Keratinocyte (primary cell): ENCODE data around the gene NGDN. TPM values are rescaled to one million over a fixed set of nuclear protein-coding genes. Genes with fewer than 3 reads are reported as not detected.

Experiments used
- DNase-seq: peaks from one replicate; pipeline ENCODE4 v3.0.0-alpha.2; 2011; ENCODE audit warnings: low read depth, missing footprints, low spot score
- FAIRE-seq: peaks from 2 replicates; lab custom pipeline; 2011; peaks lifted over from hg19 to GRCh38; lab: Jason Lieb, UNC
- H2AFZ ChIP-seq: 2 replicates; pipeline ENCODE4 v1.6.0; 2012; ENCODE audit warnings: low read length, control low read depth, inconsistent platforms; ENCODE audit not compliant: control insufficient read depth
- H3K27ac ChIP-seq: 2 replicates; pipeline ENCODE4 v1.5.1; 2011; ENCODE audit warnings: low read length; ENCODE audit not compliant: control insufficient read depth, insufficient read depth
- H3K27me3 ChIP-seq: 3 replicates; pipeline ENCODE4 v1.6.0; 2011; ENCODE audit warnings: low read length; ENCODE audit not compliant: control insufficient read depth, insufficient read depth; ENCODE audit errors: extremely low read depth
- H3K36me3 ChIP-seq, 2 experiments: 2 replicates in 1 of 2; 3 replicates in 1 of 2; pipeline ENCODE4 v1.5.1; 2011; ENCODE audit warnings: low read length in 2 of 2, mild to moderate bottlenecking in 1 of 2; ENCODE audit not compliant: control insufficient read depth in 2 of 2, insufficient read depth in 2 of 2; ENCODE audit errors: extremely low read depth in 1 of 2
- H3K4me1 ChIP-seq: 3 replicates; pipeline ENCODE4 v1.5.1; 2011; ENCODE audit warnings: low read length; ENCODE audit not compliant: control insufficient read depth, insufficient read depth; ENCODE audit errors: extremely low read depth
- H3K4me2 ChIP-seq: 3 replicates; pipeline ENCODE4 v1.6.0; 2011; ENCODE audit warnings: low read depth, low read length; ENCODE audit not compliant: control insufficient read depth, insufficient read depth; ENCODE audit errors: extremely low read depth
- H3K4me3 ChIP-seq, 3 experiments: fragments of 200-600 bp in 1 of 3; sonication (generic) in 1 of 3; 2 replicates in 2 of 3; 3 replicates in 1 of 3; pipeline ENCODE4 v1.5.1; 2011 to 2016; ENCODE audit warnings: low read length in 3 of 3, mild to moderate bottlenecking in 3 of 3, control low read depth in 2 of 3, inconsistent platforms in 1 of 3, low read depth in 1 of 3, mixed read lengths in 1 of 3, mixed run types in 1 of 3, moderate library complexity in 1 of 3; ENCODE audit not compliant: control insufficient read depth in 2 of 3, insufficient read depth in 2 of 3; ENCODE audit errors: extremely low read depth in 1 of 3
- H3K79me2 ChIP-seq: 2 replicates; pipeline ENCODE4 v1.6.0; 2012; ENCODE audit warnings: low read length; ENCODE audit not compliant: control insufficient read depth, insufficient read depth
- H3K9ac ChIP-seq: 3 replicates; pipeline ENCODE4 v1.6.0; 2011; ENCODE audit warnings: low read length; ENCODE audit not compliant: control insufficient read depth, insufficient read depth; ENCODE audit errors: extremely low read depth
- H3K9me1 ChIP-seq: 3 replicates; pipeline ENCODE4 v1.6.0; 2011; ENCODE audit warnings: low read length; ENCODE audit not compliant: control insufficient read depth, insufficient read depth; ENCODE audit errors: extremely low read depth
- H3K9me3 ChIP-seq: 2 replicates; pipeline ENCODE4 v1.5.1; 2012; ENCODE audit warnings: low read depth, low read length; ENCODE audit not compliant: control insufficient read depth
- H4K20me1 ChIP-seq: 3 replicates; pipeline ENCODE4 v1.6.0; 2011; ENCODE audit warnings: low read length; ENCODE audit not compliant: control insufficient read depth, insufficient read depth; ENCODE audit errors: extremely low read depth
- EZH2 ChIP-seq: IDR thresholded peaks from one replicate; pipeline ENCODE4 v1.6.1; 2012; ENCODE audit warnings: inconsistent platforms, mild to moderate bottlenecking, low read length, moderate library complexity
- dilution Hi-C: fragments of 300-500 bp; cut with MboI; formaldehyde crosslinking; loops from one replicate; pipeline ENCODE4 v1.7.0; 2020; ENCODE audit warnings: low sequenced_read_pairs; ENCODE audit not compliant: extremely low pct_ligation_motif_present
- polyA plus RNA-seq, 5 experiments: library from polyadenylated mRNA; depleted of rRNA in 3 of 5; stranded (reverse) in 3 of 5; stranded (forward) in 1 of 5; unstranded in 1 of 5; fragments of >200 nt; gene quantifications; 1 replicate in 1 of 5; 2 replicates in 3 of 5; 3 replicates in 1 of 5; pipeline versions ENCODE4 v1.2.1 to v1.2.3, GENCODE V29; 2011 to 2012; ENCODE audit warnings: missing spikeins in 2 of 5, low read depth in 1 of 5, low replicate concordance in 1 of 5
- TF ChIP-seq, protein P1 (sequence below), 3 experiments: IDR thresholded peaks in 1 of 3; conservative IDR thresholded peaks in 1 of 3; optimal IDR thresholded peaks in 1 of 3; 2 replicates in 2 of 3; 3 replicates in 1 of 3; pipeline versions ENCODE3 to v1.5.1; 2011; ENCODE audit warnings: low read length in 3 of 3, mild to moderate bottlenecking in 3 of 3, moderate library complexity in 2 of 3, control low read depth in 1 of 3, inconsistent platforms in 1 of 3; ENCODE audit not compliant: insufficient read depth in 2 of 3; ENCODE audit errors: extremely low read depth in 1 of 3

NGDN gene
- polyA plus RNA-seq, 1 donor (not counting 4 experiments of a cell fraction or from before 2014, with no cell fraction given): 58.7 TPM

DNA sequence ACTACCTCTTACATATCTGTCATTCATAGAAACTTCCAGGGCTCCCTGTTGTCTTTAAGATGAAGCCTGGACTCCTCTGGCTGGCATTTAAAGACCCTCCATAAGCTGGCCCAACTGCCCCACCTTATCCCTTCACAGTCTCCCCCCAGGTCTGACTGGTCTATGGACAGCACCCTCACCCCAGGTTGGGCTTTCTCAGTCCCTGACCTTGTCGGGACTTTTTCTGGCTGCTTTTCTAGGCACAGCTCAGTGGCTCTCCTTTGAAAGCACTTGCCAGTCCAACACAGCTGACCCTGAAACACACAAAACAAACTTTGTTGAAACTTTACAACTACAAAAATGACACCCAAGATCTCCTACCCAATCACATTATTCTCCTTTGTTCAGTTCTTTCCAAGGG, 20.2 kb upstream of the NGDN start:
- H3K4me1 ChIP-seq: peaks cover 10% of the 10 kb centered on the region

DNA sequence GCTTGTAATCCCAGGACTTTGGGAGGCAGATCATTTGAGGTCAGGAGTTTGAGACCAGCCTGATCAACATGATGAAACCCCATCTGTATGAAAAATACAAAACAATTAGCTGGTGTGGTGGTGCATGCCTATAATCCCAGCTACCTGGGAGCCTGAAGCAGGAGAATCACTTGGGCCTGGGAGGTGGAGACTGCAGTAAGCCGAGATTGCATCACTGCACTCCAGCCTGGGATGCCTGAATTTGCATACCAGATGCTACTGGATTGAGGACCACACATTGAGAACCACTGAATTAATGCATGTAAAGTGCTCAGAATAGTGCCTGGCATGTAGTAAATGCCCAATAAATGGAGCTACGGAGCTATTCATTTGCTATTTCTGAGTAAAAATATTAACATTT, 19.1 kb upstream of the NGDN start:
- H3K4me2 ChIP-seq: no peak overlapping the region
- H3K4me3 ChIP-seq: no peak overlapping the region
- no peak overlapping the region for H3K27ac ChIP-seq
- H4K20me1 ChIP-seq: no peaks in the 10 kb centered on the region
- DNase-seq (no peak), FAIRE-seq (no peak)
- H3K27me3 ChIP-seq: no peaks in the 10 kb centered on the region
- no peaks in the 10 kb centered on the region for H3K36me3 ChIP-seq
- no peaks in the 10 kb centered on the region for H3K9me3 ChIP-seq
- peaks cover 17% of the 10 kb centered on the region for H3K4me1 ChIP-seq
- no peak overlapping the region for H2AFZ ChIP-seq
- TF ChIP-seq, protein P1, sequence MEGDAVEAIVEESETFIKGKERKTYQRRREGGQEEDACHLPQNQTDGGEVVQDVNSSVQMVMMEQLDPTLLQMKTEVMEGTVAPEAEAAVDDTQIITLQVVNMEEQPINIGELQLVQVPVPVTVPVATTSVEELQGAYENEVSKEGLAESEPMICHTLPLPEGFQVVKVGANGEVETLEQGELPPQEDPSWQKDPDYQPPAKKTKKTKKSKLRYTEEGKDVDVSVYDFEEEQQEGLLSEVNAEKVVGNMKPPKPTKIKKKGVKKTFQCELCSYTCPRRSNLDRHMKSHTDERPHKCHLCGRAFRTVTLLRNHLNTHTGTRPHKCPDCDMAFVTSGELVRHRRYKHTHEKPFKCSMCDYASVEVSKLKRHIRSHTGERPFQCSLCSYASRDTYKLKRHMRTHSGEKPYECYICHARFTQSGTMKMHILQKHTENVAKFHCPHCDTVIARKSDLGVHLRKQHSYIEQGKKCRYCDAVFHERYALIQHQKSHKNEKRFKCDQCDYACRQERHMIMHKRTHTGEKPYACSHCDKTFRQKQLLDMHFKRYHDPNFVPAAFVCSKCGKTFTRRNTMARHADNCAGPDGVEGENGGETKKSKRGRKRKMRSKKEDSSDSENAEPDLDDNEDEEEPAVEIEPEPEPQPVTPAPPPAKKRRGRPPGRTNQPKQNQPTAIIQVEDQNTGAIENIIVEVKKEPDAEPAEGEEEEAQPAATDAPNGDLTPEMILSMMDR (optimal IDR thresholded peaks at IDR 0.05 in 1 of 3, IDR thresholded peaks at IDR 0.05 in 1 of 3, conservative IDR thresholded peaks at IDR 0.05 in 1 of 3; ENCODE audit: extremely low read depth in 1 of 3, insufficient read depth in 2 of 3, low read length in 3 of 3): no peak
- TF ChIP-seq EZH2: no peak
- H3K79me2 ChIP-seq: no peaks in the 10 kb centered on the region
- H3K9me1 ChIP-seq: no peaks in the 10 kb centered on the region
- H3K9ac ChIP-seq: no peak overlapping the region
- dilution Hi-C loops: no loop called here

More for the DNA sequence above, 20.2 kb upstream of the NGDN start:
- FAIRE-seq: no peak
- Histone ChIP-seq H2AFZ (no peak overlapping the region), H3K79me2 (no peaks in the 10 kb centered on the region), H3K4me2 (no peak overlapping the region), H3K27ac (no peak overlapping the region), H4K20me1 (no peaks in the 10 kb centered on the region), H3K9me1 (no peaks in the 10 kb centered on the region), H3K36me3 (no peaks in the 10 kb centered on the region), H3K4me3 (no peak overlapping the region), H3K27me3 (no peaks in the 10 kb centered on the region), H3K9ac (no peak overlapping the region), H3K9me3 (no peaks in the 10 kb centered on the region)
- dilution Hi-C loops: no loop called here
- no peak for DNase-seq
- TF ChIP-seq, protein P1 (optimal IDR thresholded peaks at IDR 0.05 in 1 of 3, IDR thresholded peaks at IDR 0.05 in 1 of 3, conservative IDR thresholded peaks at IDR 0.05 in 1 of 3; ENCODE audit: extremely low read depth in 1 of 3, insufficient read depth in 2 of 3, low read length in 3 of 3): no peak
- no peak for TF ChIP-seq EZH2
